ENCODE results near the gene ARHGEF25. TPM values are rescaled to one million over a fixed set of nuclear protein-coding genes. Genes with fewer than 3 reads are reported as not detected.
A peak's percentile ranks its signal among the peaks of the same experiment; 100 is the strongest.

ARHGEF25 gene
- total RNA-seq, 4 donors from 2014 or later: 31.2 to 91.2 (median 48.8) TPM

DNA sequence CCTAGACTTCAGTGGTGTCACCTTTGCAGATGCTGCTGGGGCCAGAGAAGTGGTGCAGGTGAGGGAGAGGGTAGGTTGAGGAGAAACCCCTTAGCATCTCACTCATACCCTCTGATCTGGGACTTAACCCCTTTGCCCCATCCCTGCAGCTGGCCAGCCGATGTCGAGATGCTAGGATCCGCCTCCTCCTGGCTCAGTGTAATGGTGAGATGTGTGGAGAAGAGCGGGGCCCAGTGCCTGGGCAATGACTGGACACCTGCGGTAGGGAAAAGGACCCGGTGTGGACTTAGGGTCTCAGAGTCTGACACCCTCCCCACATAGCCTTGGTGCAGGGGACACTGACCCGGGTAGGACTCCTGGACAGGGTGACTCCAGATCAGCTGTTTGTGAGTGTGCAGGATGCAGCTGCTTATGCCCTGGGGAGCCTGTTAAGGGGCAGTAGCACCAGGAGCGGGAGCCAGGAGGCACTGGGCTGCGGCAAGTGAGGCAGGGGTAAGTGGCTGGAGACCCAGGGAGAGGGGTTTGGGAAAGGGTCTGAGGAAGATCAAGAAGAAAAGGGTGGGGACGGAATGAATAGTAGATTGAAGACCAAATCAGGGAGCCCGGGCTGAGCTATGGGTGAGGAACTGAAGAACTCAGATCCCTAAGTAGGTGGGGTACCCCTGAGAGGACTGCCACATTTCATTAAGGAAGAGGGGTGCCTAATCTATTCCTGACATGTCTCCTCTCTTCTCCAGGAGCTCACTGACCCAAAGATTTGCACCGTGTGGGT is 14.2 kb downstream of the ARHGEF25 start:
- TF ChIP-seq, protein P1, sequence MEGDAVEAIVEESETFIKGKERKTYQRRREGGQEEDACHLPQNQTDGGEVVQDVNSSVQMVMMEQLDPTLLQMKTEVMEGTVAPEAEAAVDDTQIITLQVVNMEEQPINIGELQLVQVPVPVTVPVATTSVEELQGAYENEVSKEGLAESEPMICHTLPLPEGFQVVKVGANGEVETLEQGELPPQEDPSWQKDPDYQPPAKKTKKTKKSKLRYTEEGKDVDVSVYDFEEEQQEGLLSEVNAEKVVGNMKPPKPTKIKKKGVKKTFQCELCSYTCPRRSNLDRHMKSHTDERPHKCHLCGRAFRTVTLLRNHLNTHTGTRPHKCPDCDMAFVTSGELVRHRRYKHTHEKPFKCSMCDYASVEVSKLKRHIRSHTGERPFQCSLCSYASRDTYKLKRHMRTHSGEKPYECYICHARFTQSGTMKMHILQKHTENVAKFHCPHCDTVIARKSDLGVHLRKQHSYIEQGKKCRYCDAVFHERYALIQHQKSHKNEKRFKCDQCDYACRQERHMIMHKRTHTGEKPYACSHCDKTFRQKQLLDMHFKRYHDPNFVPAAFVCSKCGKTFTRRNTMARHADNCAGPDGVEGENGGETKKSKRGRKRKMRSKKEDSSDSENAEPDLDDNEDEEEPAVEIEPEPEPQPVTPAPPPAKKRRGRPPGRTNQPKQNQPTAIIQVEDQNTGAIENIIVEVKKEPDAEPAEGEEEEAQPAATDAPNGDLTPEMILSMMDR (IDR thresholded peaks at IDR 0.05): no peak
- TF ChIP-seq EP300 (IDR thresholded peaks at IDR 0.05) (no peak), POLR2A (IDR thresholded peaks at IDR 0.05) (no peak)
- Histone ChIP-seq H3K4me1 (peaks cover 0 to 26% (median 19%) of the 10 kb centered on the region in 4 donors), H3K27ac (no peak overlapping the region), H3K9me3 (no peaks in the 10 kb centered on the region), H3K4me3 (no peak overlapping the region), H3K36me3 (peaks cover 0 to 20% (median 0%) of the 10 kb centered on the region in 3 donors), H3K27me3 (peaks cover 0 to 39% of the 10 kb centered on the region in 2 donors)
- DNase-seq (ENCODE audit: low spot score in 2 of 2): no peak
- 78 to 81% methylated on average over 12 of the region's 12 CpGs for WGBS, 2 donors

DNA sequence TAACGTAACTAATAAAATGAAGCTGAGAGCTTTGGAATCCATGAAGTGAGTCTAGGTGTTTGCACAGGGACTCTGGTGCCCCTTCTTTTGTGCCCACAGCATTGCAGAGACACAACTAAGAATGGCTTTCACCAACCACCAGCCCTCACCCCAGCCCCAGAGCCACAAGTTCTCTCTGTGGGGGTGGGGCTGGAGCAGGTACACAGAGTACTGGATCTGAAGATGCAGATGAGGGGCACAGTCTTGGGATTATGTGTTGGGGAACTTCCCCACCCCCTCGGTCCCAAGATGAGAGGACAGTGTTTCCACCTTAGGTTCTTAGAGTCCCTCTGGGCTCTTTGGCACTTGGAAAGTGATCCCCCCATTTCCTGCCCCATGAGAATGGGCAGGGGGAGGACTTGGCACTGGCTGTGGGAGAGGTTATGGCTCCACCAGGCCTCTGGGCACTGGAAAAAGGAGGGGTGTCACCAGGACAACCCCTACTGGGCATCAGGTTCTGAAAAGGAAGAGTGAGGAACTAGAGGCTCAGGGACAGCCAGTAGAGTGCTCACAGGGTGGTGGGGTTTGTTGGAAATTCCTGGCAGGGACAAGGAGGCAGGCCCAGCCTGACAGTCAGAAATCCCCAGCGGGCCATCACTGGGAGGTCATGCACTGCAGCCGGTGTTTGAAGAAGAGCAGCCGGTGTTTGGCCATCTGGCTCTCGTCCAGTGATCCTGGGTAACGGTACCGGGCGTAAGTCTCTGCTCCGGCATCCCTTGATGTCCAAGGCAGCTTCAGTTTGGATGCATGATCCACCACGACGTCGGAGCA is 15.1 kb downstream of the ARHGEF25 start:
- H3K9me3 ChIP-seq: no peaks in the 10 kb centered on the region
- no peak overlapping the region for H3K27ac ChIP-seq
- peaks cover 0 to 20% (median 0%) of the 10 kb centered on the region in 3 donors for H3K36me3 ChIP-seq
- H3K4me1 ChIP-seq: peaks cover 0 to 24% (median 17%) of the 10 kb centered on the region in 4 donors
- no peak overlapping the region for H3K4me3 ChIP-seq
- TF ChIP-seq, protein P1 (IDR thresholded peaks at IDR 0.05): no peak
- no peak for TF ChIP-seq POLR2A (IDR thresholded peaks at IDR 0.05)
- no peak for TF ChIP-seq EP300 (IDR thresholded peaks at IDR 0.05)
- WGBS, 2 donors: 43 to 49% methylated on average over 12 to 13 of the region's 13 CpGs
- H3K27me3 ChIP-seq: peaks cover 0 to 30% of the 10 kb centered on the region in 2 donors
- DNase-seq (ENCODE audit: low spot score in 2 of 2): no peak

DNA sequence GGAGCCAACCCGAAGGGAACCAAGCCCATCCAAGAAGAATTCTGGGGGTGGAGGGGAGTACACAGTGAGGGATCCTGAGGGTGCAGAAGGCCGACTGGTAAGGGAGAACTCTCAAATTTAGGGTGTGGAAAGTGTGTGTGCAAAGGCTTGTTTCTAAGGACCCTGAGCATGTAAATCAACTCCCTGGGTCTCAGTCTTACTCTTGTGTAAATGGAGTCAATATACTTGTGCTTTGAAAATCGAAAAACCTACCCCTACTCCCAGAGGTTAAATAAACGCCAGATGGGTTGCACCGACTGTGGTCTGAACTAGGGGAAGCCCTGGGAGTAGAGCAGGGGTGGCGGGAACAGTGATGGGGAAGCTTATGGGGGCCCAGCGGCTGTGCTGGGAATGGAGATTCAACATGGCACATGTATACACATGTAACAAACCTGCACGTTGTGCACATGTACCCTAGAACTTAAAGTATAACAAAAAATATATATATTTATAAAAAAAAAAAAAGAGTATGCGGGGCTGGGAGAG is 15.7 kb downstream of the ARHGEF25 start:
- no peak for DNase-seq (ENCODE audit: low spot score in 2 of 2)
- Histone ChIP-seq H3K27me3 (peaks cover 0 to 23% of the 10 kb centered on the region in 2 donors), H3K27ac (no peak overlapping the region), H3K4me3 (no peak overlapping the region), H3K9me3 (no peaks in the 10 kb centered on the region), H3K36me3 (peaks cover 0 to 20% (median 0%) of the 10 kb centered on the region in 3 donors), H3K4me1 (peaks cover 0 to 23% (median 17%) of the 10 kb centered on the region in 4 donors)
- TF ChIP-seq EP300 (IDR thresholded peaks at IDR 0.05) (no peak), POLR2A (IDR thresholded peaks at IDR 0.05) (no peak)
- TF ChIP-seq, protein P1 (IDR thresholded peaks at IDR 0.05): no peak
- WGBS, 2 donors: 53 to 55% methylated on average over 9 of the region's 9 CpGs

DNA sequence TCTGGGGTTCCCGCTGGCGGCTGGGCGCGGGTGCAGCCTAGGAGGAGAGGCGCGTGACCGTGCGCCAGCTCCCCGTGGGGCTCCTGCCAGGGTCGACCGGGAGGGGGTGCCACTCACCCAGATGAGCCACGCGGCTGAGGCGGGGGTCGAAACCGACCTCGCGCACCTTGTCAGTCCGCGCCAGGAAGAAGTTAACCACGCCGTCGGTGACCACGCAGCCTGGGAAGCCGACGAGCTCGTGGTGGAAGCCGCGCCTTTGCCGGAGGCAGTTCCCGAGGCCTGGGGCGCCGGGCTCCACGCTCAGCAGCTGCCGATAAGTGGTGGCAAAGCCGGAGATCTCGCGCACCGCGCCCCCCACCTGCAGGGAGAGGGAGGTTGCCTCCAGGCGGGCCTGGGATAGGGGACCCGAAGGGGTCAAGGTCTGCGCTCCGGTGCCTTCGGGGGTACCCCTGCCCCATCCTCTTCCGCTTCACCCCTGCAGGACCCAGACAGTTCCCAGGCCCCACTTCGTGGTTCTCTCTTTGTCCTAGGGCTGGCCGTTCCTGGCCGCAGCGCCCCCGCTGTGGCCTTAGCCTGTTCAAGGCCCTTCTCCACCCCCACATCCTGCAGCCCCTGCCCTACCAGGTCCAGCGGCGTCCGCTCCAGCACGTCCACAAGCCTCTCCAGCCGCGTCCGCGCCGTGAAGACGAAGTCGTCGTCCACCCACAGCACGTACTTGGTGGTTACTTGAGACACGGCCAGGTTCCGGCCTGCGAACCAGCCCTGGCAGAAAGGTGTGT is 16.5 kb downstream of the ARHGEF25 start:
- TF ChIP-seq EP300 (IDR thresholded peaks at IDR 0.05): no peak
- no peak for TF ChIP-seq POLR2A (IDR thresholded peaks at IDR 0.05)
- TF ChIP-seq, protein P1 (IDR thresholded peaks at IDR 0.05): no peak
- no peak overlapping the region for H3K27ac ChIP-seq
- peaks cover 0 to 20% (median 0%) of the 10 kb centered on the region in 3 donors for H3K36me3 ChIP-seq
- 62 to 72% methylated on average over 37 to 67 of the region's 67 CpGs for WGBS, 2 donors
- no peaks in the 10 kb centered on the region for H3K9me3 ChIP-seq
- no peak overlapping the region for H3K4me3 ChIP-seq
- peaks cover 0 to 23% of the 10 kb centered on the region in 2 donors for H3K27me3 ChIP-seq
- peak in 1 of 2 donors; percentile 3 for DNase-seq (ENCODE audit: low spot score in 2 of 2)
- peaks cover 0 to 28% (median 20%) of the 10 kb centered on the region in 4 donors for H3K4me1 ChIP-seq
